GM19324 (cell line): ENCODE results near the gene SORCS1.

ENCODE experiments used
- ATAC-seq: cut with Tn5 transposase; IDR thresholded peaks from one replicate; pipeline ENCODE4 v1.9.1; 2021; ENCODE audit warnings: mild to moderate bottlenecking, moderate library complexity; ENCODE audit not compliant: unreplicated experiment, low FRiP score

The SORCS1 gene

DNA sequence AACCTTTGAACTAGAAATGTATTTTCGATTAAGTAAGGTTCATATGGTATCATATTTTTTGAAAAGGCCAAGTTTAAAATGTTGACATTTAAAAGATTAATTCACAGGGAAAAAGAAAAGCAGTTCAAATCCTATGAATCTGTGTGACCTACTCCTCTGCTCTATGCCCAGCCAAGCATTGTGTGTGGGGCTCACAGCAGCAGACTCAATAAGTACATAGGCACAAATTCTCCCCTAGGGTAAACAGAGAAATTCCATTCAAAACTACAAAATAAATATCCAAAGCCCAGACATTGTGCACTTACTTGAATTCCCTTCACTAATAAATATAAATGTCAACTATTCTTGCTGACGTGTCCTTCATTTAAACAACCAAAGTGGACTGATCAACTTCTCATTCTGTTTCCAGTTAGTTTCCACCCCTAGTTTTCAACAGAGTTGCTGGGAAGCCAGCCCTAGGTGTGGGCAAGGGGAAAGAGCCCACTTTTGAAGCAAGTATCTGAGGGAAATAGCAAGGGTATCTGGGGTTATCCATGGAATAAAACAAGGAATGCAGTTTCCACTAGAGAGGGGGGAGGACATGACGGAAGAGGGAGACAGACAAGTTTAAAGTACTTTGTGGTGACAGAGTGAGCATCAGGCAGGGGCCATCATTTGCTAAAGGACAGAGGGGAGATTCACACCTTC lies 533.3 kb downstream of the SORCS1 start:
- ATAC-seq = no peak

DNA sequence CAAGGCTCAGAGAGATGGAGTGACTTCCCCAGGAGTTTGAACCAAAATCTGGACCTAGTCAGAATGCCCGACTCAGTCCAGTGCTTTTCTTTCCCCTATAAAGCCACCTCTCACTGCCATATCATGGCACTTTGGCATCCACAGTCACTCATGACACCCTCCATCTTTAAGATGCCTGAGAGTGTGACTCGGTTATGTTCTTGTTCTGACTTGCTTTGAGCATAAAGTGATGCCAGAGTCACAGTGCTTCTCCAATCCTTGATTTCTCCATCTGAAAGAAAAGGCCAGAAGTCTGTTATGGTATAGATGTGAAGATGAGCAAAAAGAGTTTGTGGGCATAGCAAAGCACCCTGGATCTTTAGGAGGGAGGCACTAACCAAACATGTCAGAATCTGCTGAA lies 538.1 kb downstream of the SORCS1 start:
- no peak for ATAC-seq

DNA sequence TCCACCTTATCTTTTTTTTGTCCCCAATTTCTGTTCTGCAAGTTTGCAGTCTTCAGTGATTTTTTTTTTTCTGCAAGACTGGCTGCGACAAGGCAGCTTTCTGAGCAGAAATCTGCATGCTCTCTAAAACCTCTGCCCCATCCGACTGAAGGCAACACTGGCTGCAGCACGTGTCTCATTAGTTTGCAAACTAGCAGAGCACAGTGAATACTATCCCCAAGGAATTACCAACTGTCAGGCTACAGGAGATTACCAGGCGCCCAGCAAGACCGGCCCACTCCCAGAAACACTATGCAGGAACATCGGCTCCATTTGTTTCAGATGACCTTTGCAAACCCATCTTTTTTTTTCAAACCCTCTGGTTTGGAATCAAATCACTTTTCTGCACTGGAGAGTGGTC lies 538.8 kb downstream of the SORCS1 start:
- no peak for ATAC-seq

DNA sequence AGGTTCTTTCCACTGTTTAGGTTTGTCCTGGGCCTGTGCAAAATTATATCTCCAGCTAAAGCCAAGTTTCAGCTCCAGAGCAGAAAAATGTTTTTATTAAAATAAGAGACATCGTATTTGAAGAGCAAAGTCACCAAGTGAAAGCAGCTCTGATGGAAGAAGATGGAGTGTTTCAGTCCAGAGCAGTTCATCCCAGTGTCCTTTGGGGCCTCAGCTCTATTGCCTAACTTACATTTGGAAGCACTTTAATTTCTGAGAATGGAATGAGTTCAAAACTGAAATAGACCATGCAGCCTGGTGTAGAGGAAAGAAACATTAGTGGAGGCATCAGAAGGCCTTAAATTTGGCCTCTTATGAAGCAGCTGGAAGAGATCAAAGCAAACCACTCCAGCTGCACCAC lies 545.2 kb downstream of the SORCS1 start:
- no peak for ATAC-seq

DNA sequence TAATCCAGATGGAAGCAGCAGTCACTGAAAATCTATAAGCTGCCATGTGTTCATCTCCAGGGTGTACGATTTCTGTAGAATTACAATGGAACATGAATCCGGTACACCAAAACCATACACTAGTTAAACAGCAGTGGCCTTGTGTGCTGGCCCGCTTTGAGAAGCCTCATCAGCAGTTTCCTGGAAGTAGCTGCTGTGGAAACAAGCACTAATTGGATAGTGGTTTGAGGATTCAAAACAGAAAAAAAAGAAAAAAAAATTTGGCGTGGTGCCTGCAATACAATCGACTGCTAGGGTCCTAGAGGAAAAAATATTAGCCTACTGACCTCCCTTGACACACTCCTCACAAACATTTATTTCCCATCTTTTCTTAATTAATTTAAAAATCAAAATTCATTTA lies 545.9 kb downstream of the SORCS1 start:
- ATAC-seq = no peak

DNA sequence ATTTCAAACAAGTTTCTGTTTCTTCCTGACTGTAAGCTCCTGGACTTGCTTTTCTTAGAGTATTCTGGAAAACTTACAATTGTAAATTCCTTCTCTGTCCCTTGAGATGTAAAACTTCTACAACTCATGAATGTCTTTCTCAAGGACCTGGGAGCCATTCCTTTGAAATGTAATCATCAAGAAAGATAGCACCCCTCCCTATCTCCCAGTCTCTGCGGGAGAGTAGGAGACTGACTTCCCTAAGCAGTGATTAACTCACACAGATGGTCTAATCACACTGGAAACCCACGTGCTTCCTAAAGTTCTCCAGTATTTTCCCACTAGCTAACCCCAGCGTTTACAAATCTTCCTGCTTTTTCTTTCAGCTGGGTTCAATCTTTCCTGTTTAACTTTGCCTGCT lies 549.4 kb downstream of the SORCS1 start:
- no peak for ATAC-seq

DNA sequence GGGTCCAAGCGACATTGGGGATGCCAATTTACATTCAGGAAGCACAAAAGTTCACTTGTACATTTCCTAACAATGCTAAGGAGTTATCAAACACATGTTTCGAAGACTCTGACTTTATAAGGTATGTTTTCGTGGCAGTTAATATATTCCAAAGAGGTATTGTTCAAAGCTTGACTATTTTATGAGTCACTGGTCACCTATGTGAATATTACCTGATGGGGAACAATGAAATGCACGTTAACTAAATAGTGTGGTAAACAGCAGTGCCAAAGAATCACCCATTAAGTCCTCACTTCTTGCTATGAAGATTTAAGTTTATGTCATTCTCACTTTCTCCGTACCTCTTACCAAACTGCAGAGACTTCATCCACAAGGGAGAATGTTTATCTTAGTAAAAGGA lies 550.2 kb downstream of the SORCS1 start:
- no peak for ATAC-seq

DNA sequence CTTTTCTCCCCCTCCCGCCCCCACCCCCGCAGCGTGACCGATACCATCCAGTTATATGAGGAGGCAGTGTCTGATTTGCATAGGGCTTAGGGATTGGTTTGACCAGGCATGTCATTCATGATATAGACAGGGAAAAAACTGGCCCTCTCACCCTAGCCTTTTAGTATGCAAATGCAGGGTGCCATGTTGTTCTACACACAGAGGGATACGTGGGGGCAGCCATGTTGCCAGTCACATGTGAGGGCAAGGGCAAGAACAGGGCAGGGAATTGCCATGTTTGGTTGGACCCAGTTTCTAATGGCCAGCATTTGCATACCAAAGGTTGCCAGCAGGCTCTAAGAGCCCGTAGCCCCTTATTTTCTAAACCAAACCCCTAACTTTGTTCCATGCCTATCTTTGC lies 552.1 kb downstream of the SORCS1 start:
- ATAC-seq = no peak

DNA sequence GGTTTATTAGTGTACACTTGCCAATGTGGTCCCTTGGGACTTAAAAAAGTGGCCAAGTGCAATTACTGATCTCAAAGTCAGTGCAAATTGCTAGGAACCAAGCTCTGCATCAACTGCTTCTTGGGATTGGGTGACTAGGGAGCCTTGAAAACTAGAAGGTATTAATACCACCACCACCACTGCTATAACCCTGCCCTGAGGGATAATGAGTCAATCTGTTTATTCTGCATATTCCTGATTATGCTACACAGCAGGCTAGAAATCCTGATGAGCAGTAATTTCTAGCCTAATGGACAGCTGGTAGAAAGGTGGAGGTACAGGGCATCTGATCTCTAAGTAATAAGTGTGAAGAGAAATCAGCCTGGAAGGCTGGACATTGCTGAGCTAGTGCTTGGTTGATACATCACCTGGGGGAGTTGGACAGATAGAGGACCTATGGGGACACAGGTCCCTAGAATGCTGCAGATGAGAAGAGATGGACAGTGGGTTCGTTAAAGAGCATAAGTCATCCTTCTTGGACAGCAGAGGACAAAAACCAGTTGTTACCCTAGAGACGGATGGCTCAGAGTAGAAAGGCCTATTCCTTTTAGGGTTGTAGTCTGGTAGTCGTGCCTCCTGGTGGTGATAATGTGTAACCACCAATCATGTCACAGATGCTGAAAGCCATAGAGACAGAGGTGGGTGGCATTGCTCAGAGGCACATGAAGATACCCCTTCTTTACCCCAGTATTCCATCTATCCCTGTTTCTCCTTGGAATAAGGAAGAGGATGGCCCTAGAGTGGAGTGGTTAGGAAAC lies 554.8 kb downstream of the SORCS1 start:
- ATAC-seq = no peak

DNA sequence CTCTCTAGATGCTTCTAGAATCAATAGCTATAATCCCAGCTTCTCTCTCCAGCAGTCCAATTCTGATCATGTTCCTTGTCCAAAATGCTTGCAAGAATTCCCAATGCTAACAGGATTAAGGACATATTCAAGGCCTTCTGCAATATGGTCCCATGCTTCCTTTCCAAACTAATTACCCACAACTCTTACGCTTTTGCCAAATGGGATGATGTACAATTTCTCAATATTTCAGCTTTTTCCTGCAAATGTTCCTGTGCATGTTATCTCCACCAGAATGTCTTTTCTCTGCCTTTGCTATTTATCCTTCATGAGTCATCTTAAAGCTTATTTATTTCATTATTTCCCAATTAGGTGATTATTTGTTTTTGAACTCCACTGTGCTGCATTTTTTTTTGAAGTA lies 556.4 kb downstream of the SORCS1 start:
- no peak for ATAC-seq

DNA sequence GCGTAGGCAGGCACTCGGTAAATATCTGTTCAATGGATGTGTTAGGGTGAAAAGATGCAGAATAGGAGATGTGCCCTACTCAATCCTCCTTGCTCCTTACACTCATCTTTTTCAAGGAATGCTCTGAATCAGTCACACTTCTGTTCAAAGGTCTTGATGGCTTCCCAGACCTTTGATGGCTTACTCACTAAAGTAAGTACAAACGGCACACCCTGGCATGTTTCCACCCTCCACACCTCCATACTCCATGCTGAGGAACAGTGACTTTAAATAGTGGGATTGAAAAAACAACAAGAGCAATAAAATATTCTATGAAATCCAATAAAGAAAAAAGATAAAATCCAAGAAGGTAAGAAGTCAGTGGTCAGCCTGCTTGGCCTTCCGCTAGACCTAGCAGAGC lies 569.2 kb downstream of the SORCS1 start:
- ATAC-seq = no peak

DNA sequence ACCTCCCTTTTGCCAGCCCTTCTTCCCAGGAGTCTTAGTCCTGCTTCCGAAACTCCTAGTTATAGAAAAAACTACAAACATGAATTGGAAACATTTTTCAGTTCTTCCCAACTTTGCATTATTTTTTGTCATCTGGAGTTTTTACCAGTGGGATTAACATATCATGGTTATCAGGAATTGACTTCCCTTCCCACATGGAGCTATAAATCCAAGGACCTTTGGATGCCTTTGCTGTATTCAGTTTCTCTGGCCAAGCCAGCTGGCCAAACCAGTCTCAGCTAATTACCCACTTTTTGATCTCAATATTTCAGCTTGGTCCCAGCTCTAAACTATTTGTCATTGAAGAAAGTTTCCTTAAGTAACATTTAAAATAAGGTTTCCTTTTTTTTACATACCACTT lies 570.6 kb downstream of the SORCS1 start:
- no peak for ATAC-seq

DNA sequence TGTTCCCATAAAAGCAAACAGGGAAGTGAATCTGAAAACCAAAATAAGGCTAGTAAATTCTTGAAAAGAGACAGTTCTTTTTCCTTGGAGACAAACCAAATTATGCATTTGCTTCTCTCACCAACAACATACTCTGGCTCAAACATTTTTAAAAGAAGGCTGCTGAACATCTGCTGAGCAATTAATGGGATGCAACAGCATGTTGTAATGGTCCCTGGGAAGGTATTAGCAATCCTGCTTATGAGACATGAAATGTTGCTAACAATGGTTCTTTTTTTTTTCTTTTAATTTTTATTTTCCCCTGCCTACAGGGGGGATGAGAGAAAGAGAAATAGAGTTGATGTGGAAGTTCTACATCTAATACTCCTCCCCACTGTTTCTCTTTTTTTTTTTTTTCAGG lies 572.1 kb downstream of the SORCS1 start:
- ATAC-seq = no peak

DNA sequence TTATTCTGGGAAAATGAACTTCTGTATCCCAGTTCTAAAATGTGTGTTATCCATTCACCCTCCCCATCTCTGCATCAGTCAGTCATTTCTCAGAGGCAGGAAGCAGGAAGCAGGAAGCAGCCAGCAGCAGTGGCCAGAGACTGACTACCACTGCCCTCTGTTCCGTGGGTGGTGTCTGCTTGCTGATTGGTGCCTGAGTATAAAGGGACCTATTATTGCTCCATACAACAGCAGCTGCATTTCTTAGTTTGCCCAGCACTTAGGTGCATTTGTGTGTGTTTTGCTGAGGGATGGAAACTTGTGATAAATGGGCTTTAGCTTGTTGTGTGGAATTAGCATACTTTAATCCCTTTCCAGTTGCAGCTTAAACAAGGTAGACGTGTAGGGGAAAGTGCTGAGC lies 582.2 kb downstream of the SORCS1 start:
- ATAC-seq = no peak

DNA sequence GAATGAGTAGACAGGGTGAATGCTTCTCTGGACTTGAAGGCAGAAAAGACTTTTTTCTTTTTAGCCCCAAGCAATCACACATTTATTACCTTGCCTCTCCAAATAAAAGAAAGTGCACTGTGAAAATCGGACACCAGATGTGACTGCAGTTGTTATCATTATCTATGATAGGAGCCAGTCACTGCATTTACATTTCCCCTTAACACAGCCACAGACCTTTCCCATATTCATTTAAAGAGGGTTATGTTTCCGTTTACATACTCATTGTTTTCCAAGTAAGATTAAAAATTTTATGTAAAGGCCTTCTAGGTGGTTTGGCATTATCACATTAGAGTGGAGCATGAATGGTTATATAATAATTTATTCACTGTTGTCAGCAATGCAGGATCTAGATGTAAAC lies 586.8 kb downstream of the SORCS1 start:
- no peak for ATAC-seq

DNA sequence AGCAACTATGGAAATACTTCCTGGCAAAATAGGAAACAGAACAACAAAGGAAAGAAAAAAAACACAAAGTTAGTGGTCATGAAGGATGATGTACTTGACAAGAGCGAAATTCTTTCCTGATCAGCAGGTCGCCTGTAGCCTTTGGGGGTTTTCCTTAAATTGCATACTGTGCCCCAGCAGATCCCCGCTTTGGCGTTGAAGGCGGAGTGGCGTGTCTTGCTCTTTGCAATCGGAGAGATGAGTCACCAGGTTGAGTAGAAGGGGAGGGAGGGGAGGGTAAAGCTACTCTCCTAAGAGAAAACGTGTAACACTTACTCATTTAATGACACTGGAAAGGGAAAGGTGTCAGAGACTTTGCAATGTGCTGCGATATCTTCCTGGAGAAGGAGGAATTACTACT lies 587.2 kb downstream of the SORCS1 start:
- ATAC-seq = no peak

DNA sequence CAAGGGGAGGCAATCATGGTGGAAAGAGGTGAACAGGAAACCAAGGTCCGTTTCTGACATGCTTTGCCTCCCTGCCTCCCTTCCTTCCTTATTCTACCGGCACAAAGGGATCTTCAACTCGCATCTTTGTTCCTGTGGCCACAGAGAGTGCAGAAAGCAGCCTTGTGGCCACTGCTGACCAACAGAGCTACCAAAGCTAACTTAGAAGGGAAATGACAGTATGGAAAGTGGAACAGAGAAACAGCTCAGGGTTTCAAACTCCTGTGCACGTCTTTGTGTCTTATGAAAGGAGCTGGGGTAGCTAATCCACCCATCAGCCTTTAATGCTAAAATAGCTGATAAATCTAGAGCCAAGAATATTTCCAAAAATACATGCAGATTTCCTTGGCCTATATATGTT lies 588.0 kb downstream of the SORCS1 start:
- peak; percentile 50 for ATAC-seq

DNA sequence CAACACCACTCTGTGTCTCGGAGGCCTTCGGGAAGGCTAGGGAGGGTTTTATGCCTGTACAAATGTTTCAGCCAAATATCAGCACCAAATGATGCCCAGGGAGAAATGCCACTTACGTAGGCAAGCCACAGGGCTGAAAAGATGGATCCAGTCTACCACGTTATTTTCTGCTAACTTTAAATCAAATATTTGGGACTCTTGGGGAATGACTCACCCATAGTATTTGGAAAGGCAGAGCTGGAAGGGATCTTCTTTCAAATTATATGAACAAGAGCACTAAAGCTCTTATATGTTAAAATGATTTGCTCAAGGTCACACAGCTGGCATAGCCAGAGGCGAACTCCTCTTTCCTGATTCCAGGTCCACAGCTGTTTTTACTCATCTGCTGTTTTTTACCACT lies 591.4 kb downstream of the SORCS1 start:
- no peak for ATAC-seq

DNA sequence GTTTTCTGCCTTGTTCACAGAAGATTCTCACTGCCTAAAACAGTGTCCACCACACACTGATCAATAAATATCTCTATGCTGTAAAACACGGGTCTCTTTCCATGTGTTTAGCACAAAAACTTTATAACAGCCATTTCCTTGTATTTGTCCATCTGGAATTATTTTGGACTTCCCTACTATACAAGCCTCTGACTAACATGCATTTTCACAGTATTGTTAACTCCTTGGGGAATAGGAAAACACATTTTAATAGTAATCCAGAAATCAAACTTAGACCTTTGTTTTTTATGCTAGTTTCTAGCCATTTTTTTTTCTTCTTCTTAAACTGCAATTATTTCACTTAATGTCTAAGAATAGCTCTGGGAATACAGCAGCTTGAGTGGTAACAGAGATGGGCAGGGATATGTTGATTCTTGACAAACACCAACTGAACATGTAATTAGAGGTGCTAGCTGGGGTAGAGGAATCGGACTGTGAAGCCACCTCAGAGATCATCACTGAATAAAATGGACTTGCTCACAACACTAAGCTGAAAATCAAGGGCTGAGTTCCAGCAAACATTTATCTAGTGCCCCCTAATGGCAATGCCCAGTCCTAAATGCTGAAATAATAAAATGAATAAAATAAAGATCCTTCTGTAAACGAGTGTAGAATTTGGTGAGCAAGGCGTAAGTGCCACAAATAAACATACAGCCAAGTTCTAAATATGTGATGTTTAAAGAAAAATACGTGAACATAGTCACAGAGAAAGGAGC lies 593.1 kb downstream of the SORCS1 start:
- no peak for ATAC-seq

DNA sequence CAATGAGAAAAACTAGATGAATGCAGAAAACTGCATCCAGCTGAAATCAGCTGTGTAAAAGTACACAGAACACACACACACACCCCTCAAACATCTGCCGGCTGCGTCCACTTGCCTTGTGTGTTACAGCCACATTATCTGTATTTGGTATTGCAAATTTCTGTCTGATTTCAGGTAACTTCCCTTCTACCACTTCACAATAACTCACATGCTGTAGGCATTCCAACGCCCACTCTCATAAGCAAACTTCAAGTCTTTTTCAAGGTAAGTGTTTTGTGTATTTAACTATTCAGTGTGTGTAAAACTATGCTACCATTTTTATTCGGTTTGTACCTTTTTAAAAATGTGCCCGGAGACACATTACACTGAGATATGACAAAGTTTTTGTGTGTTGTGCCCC lies 594.2 kb downstream of the SORCS1 start:
- ATAC-seq = no peak

DNA sequence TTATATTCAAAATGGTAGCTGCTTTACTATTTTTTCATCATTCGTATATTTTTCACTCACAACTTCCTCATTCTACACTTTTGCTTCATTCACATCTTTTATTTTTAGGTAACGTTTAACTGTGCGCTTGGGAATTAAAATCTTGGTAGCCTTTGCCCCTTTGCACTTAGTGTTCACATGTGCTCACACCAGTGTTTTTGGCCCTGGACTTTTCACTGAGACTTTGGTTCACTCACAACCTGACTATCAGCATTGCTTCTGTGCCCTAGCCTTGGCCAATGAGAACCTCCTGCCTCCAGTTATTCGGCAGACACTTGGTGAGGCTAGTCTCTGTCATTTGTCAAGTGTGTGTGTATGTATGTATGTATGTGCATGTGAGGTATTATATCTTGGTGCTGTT lies 596.9 kb downstream of the SORCS1 start:
- no peak for ATAC-seq

DNA sequence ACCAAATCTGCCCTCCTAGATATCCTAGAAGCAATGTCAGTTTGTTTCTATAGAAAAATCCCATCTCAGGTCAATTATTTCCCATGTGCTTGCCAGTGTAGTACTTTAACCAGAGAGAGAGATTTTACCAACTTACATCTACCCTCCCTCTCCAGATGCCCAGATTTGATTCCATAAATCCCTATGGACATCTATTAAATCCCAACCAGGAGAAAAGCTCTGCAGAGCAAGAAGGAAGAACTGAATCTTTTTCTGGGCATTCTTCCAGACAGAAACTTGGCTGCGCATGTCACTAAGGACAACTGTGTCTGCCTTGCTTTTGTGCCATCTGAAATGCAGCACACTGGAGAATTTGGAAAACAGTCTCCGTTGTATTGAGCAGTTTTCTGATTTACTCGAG lies 597.6 kb downstream of the SORCS1 start:
- ATAC-seq = no peak
